B cell (primary cell): ENCODE results near the gene MRPL52.
"Not testable (repeated sequence)": the region's sequence is repeated elsewhere in the genome, so short reads cannot be mapped to it uniquely, and the experiment has no call there.

Experiments used
- EZH2 ChIP-seq: IDR thresholded peaks from 2 replicates; pipeline ENCODE4 v1.6.1; 2012; ENCODE audit warnings: borderline replicate concordance, low read depth, mild to moderate bottlenecking, moderate library complexity, low read length; ENCODE audit not compliant: insufficient read depth, poor library complexity, severe bottlenecking
- TF ChIP-seq, protein P1 (sequence below): fragments of 200-600 bp; IDR thresholded peaks from one replicate; pipeline ENCODE4 v1.8.0; 2022; ENCODE audit warnings: antibody characterized with exemption, mild to moderate bottlenecking

DNA sequence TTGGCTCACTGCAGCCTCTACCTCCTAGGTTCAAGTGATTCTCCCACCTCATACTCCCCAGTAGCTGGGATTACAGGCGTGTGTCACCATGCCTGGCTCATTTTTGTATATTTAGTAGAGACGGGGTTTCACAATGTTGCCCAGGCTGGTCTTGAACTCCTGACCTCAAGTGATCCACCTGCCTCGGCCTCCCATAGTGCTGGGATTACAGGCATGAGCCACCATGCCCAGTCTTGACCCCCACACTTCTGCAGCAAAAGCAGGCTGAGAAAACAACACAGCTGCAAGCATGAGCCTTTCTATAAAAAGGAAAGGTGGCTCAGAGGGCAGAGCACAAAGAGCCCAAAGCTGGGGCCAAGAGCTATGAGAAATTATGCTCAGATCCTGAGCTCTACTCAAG, 30.7 kb downstream of the MRPL52 start:
- TF ChIP-seq, protein P1, sequence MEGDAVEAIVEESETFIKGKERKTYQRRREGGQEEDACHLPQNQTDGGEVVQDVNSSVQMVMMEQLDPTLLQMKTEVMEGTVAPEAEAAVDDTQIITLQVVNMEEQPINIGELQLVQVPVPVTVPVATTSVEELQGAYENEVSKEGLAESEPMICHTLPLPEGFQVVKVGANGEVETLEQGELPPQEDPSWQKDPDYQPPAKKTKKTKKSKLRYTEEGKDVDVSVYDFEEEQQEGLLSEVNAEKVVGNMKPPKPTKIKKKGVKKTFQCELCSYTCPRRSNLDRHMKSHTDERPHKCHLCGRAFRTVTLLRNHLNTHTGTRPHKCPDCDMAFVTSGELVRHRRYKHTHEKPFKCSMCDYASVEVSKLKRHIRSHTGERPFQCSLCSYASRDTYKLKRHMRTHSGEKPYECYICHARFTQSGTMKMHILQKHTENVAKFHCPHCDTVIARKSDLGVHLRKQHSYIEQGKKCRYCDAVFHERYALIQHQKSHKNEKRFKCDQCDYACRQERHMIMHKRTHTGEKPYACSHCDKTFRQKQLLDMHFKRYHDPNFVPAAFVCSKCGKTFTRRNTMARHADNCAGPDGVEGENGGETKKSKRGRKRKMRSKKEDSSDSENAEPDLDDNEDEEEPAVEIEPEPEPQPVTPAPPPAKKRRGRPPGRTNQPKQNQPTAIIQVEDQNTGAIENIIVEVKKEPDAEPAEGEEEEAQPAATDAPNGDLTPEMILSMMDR = not testable (repeated sequence)
- TF ChIP-seq EZH2 = not testable (repeated sequence)
